Neural progenitor cell (in vitro differentiated cells): ENCODE results near the gene MAGI1. TPM values are rescaled to one million over a fixed set of nuclear protein-coding genes. Genes with fewer than 3 reads are reported as not detected.

Source experiments
- DNase-seq: peaks from one replicate; pipeline ENCODE4 v3.0.0-alpha.2; 2016; ENCODE audit warnings: low spot score
- H2AFZ ChIP-seq: fragments of 200-600 bp; sonication (generic); replicated peaks from 2 replicates; pipeline ENCODE4 v1.6.1; 2016; ENCODE audit warnings: antibody characterized with exemption
- H3F3A ChIP-seq: fragments of 200-600 bp; sonication (generic); 2 replicates; pipeline ENCODE4 v1.6.1; 2016; ENCODE audit warnings: antibody characterized with exemption, low read depth
- H3K27ac ChIP-seq: fragments of 200-600 bp; sonication (generic); 2 replicates; pipeline ENCODE4 v1.5.1; 2016; ENCODE audit warnings: mild to moderate bottlenecking
- H3K27me3 ChIP-seq: fragments of 200-600 bp; sonication (generic); 2 replicates; pipeline ENCODE4 v1.6.1; 2016; ENCODE audit warnings: mild to moderate bottlenecking, moderate library complexity
- H3K36me3 ChIP-seq: fragments of 200-600 bp; sonication (generic); 2 replicates; pipeline ENCODE4 v1.5.1; 2016
- H3K4me1 ChIP-seq: fragments of 200-600 bp; sonication (generic); 2 replicates; pipeline ENCODE4 v1.6.1; 2016; ENCODE audit warnings: mixed run types
- H3K4me2 ChIP-seq: fragments of 200-600 bp; sonication (generic); 2 replicates; pipeline ENCODE4 v1.6.1; 2016
- H3K4me3 ChIP-seq: fragments of 200-600 bp; sonication (generic); 2 replicates; pipeline ENCODE4 v1.5.1; 2016
- H3K79me2 ChIP-seq: fragments of 200-600 bp; sonication (generic); 2 replicates; pipeline ENCODE4 v1.6.1; 2016; ENCODE audit warnings: low read depth
- H3K9ac ChIP-seq: fragments of 200-600 bp; sonication (generic); 2 replicates; pipeline ENCODE4 v1.6.1; 2016
- H3K9me3 ChIP-seq: fragments of 200-600 bp; sonication (generic); 2 replicates; pipeline ENCODE4 v1.5.1; 2016; ENCODE audit warnings: low read depth
- H4K20me1 ChIP-seq: fragments of 200-600 bp; sonication (generic); 2 replicates; pipeline ENCODE4 v1.6.1; 2016; ENCODE audit warnings: low read depth
- H3K27ac Mint-ChIP-seq: 3 replicates; pipeline ENCODE4 v1.8.0; 2021; ENCODE audit warnings: mixed read lengths
- H3K27me3 Mint-ChIP-seq: 2 replicates; pipeline ENCODE4 v1.8.0; 2022; ENCODE audit warnings: low read depth, mild to moderate bottlenecking, inconsistent platforms, moderate library complexity, mixed read lengths; ENCODE audit not compliant: insufficient read depth
- H3K36me3 Mint-ChIP-seq: 3 replicates; pipeline ENCODE4 v1.8.0; 2021; ENCODE audit warnings: mixed read lengths
- H3K4me1 Mint-ChIP-seq: 3 replicates; pipeline ENCODE4 v1.8.0; 2021; ENCODE audit warnings: mixed read lengths
- H3K4me3 Mint-ChIP-seq: 3 replicates; pipeline ENCODE4 v1.8.0; 2021; ENCODE audit warnings: mild to moderate bottlenecking, moderate library complexity, mixed read lengths
- H3K9me3 Mint-ChIP-seq: 3 replicates; pipeline ENCODE4 v1.8.0; 2020; ENCODE audit warnings: mixed read lengths
- EZH2 ChIP-seq: fragments of 200-600 bp; sonication (generic); IDR thresholded peaks from 2 replicates; pipeline ENCODE4 v1.6.1; 2017; ENCODE audit warnings: antibody characterized with exemption, mild to moderate bottlenecking, moderate library complexity
- EZH2phosphoT487 ChIP-seq: fragments of 200-600 bp; sonication (generic); IDR thresholded peaks from 2 replicates; pipeline ENCODE4 v1.6.1; 2017; ENCODE audit warnings: antibody characterized with exemption
- total RNA-seq: library from RNA; depleted of rRNA; stranded (reverse); fragments of >200 nt; gene quantifications from 2 replicates; pipeline ENCODE4 v1.2.3, GENCODE V29; 2015; ENCODE audit warnings: low replicate concordance
- TF ChIP-seq, protein P1 (sequence below): fragments of 200-600 bp; sonication (generic); IDR thresholded peaks from 2 replicates; pipeline ENCODE4 v1.5.1; 2017; ENCODE audit warnings: antibody characterized with exemption, mild to moderate bottlenecking

Gene MAGI1
- total RNA-seq, 1 donor from 2014 or later, result 40.6 TPM

DNA sequence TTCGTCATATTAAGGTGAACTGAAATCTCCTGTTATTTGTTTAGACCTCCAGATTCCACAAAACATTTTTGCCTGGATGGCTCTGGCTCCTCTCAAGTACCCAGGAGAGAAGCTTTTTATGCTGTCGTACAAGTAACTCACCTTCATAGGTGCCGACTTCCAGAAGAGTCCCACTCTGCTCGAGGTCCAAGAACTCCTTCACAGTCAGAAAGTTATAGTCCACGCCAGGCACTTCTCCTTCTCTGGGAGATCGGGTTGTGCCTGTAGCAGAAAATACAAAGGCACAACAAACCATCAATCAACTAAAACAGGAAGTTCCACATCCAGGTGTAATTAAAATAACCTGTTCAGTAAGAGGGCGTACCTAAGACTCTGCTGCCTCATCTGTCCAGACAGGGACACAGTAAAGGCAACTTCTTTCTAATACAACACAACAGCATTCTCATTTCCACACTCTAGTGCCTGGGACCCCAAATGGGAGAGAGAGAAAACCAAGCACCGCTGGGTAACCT, 545.3 kb downstream of the MAGI1 start:
- Mint-ChIP-seq H3K27ac (no peak overlapping the region), H3K36me3 (peaks cover 20% of the 10 kb centered on the region)
- TF ChIP-seq EZH2 (no peak), EZH2phosphoT487 (no peak)
- TF ChIP-seq, protein P1, sequence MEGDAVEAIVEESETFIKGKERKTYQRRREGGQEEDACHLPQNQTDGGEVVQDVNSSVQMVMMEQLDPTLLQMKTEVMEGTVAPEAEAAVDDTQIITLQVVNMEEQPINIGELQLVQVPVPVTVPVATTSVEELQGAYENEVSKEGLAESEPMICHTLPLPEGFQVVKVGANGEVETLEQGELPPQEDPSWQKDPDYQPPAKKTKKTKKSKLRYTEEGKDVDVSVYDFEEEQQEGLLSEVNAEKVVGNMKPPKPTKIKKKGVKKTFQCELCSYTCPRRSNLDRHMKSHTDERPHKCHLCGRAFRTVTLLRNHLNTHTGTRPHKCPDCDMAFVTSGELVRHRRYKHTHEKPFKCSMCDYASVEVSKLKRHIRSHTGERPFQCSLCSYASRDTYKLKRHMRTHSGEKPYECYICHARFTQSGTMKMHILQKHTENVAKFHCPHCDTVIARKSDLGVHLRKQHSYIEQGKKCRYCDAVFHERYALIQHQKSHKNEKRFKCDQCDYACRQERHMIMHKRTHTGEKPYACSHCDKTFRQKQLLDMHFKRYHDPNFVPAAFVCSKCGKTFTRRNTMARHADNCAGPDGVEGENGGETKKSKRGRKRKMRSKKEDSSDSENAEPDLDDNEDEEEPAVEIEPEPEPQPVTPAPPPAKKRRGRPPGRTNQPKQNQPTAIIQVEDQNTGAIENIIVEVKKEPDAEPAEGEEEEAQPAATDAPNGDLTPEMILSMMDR, result no peak

DNA sequence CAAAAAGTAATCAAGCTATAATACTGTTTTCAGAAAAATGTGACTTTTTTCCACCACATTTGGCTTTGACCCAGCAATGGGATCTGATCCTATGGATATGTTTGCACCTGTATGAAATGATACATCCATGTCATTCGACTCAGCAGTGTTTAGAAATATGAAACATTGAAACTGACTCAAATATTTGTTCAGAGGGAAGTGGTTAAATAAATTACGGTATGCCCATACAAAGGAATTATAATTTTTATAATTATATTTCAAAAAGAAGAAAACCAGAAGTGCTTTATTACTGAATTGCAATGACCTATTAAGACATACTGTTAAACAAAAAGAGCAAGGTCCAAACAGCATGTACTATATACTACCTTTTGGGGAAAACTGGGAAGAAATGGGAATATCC, 546.5 kb downstream of the MAGI1 start:
- peaks cover 43% of the 10 kb centered on the region for H3K79me2 ChIP-seq
- no peak overlapping the region for H3K4me2 ChIP-seq
- H3K4me3 ChIP-seq, result no peak overlapping the region
- Mint-ChIP-seq H3K27me3 (peaks cover 4% of the 10 kb centered on the region), H3K4me1 (peaks cover 11% of the 10 kb centered on the region), H3K36me3 (peaks cover 20% of the 10 kb centered on the region), H3K9me3 (no peaks in the 10 kb centered on the region), H3K4me3 (no peak overlapping the region), H3K27ac (no peak overlapping the region)
- no peak overlapping the region for H3K9ac ChIP-seq
- H3K27ac ChIP-seq, result no peak overlapping the region
- H3K4me1 ChIP-seq, result peaks cover 12% of the 10 kb centered on the region
- H3K9me3 ChIP-seq, result no peaks in the 10 kb centered on the region
- H4K20me1 ChIP-seq, result no peaks in the 10 kb centered on the region
- H3K36me3 ChIP-seq, result no peaks in the 10 kb centered on the region
- no peak for DNase-seq
- no peak overlapping the region for H2AFZ ChIP-seq
- TF ChIP-seq, protein P1, result no peak
- no peak for TF ChIP-seq EZH2
- TF ChIP-seq EZH2phosphoT487, result no peak
- H3K27me3 ChIP-seq, result no peaks in the 10 kb centered on the region
- peaks cover 2% of the 10 kb centered on the region for H3F3A ChIP-seq

More for the DNA sequence above, 545.3 kb downstream of the MAGI1 start:
- H4K20me1 ChIP-seq, result peaks cover 9% of the 10 kb centered on the region
- H3F3A ChIP-seq, result peaks cover 12% of the 10 kb centered on the region
- no peak overlapping the region for H2AFZ ChIP-seq
- H3K79me2 ChIP-seq, result peaks cover 38% of the 10 kb centered on the region
- Mint-ChIP-seq H3K27me3 (peaks cover 4% of the 10 kb centered on the region), H3K4me3 (no peak overlapping the region), H3K9me3 (no peaks in the 10 kb centered on the region), H3K4me1 (peaks cover 23% of the 10 kb centered on the region)
- peaks cover 15% of the 10 kb centered on the region for H3K4me1 ChIP-seq
- H3K27me3 ChIP-seq, result no peaks in the 10 kb centered on the region
- H3K27ac ChIP-seq, result no peak overlapping the region
- H3K9me3 ChIP-seq, result no peaks in the 10 kb centered on the region
- no peaks in the 10 kb centered on the region for H3K36me3 ChIP-seq
- no peak overlapping the region for H3K4me3 ChIP-seq
- H3K4me2 ChIP-seq, result no peak overlapping the region
- no peak for DNase-seq
- H3K9ac ChIP-seq, result no peak overlapping the region

DNA sequence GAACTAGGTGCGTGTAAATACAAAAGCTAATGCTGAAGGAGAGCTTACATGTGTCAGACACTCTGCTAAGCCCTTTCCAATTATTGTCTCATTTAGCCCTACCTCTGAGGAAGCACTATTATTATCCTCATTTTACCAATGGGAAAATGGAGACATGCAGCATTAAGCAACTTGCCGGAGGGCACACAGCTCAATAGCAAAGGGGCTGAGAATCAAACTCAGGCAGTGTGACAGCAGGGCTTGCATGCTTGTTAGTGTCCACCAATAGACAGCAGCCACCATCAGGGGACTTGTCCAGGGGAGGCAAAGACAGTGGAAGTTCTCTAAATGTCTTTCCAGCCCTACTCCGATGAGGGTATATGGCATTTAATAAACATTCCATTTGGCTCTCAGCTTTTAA, 548.6 kb downstream of the MAGI1 start:
- Histone ChIP-seq H3K4me3 (no peak overlapping the region), H3K27me3 (no peaks in the 10 kb centered on the region), H2AFZ (no peak overlapping the region), H3K4me2 (no peak overlapping the region), H3K9me3 (no peaks in the 10 kb centered on the region), H3K4me1 (peaks cover 15% of the 10 kb centered on the region), H3K36me3 (no peaks in the 10 kb centered on the region), H3K9ac (no peak overlapping the region), H3K27ac (no peak overlapping the region), H3F3A (no peaks in the 10 kb centered on the region), H3K79me2 (peaks cover 47% of the 10 kb centered on the region), H4K20me1 (peaks cover 10% of the 10 kb centered on the region)
- Mint-ChIP-seq H3K9me3 (no peaks in the 10 kb centered on the region), H3K27me3 (no peaks in the 10 kb centered on the region), H3K36me3 (peaks cover 17% of the 10 kb centered on the region), H3K27ac (no peak overlapping the region), H3K4me1 (peaks cover 19% of the 10 kb centered on the region), H3K4me3 (no peak overlapping the region)
- DNase-seq, result no peak
- TF ChIP-seq EZH2phosphoT487 (no peak), EZH2 (no peak)
- TF ChIP-seq, protein P1, result no peak
